CD1c-positive myeloid dendritic cell (primary cell): ENCODE data around the gene KLHDC9.
"Not testable (repeated sequence)": the region's sequence is repeated elsewhere in the genome, so short reads cannot be mapped to it uniquely, and the experiment has no call there.

Experiments
- DNase-seq: peaks from one replicate; pipeline ENCODE4 v3.0.0-alpha.2; 2016; ENCODE audit errors: extremely low spot score

KLHDC9 gene

GRCh38 chr1:161096015-161096414, 2.1 kb upstream of the KLHDC9 start:
- no peak for DNase-seq

DNA sequence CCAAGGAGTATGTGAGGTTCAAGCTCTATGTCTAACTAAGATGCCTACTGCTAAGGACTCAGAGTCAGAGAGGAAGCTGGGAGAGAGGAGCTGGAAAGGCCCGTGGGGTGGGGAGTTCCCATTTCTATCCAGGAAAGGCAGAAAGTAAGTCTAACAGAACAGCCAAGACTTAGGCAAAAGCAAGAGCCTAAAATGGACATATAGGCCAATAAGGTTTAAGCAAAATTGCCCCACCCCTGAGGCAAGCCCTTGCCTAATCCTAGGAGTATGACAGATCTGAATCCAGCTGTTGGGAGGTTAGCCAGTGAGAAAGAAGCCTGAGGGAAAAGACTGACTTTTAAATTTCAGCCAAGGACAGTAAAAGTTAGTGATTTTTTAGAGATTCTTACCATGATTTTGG, 1.6 kb upstream of the KLHDC9 start:
- peak; percentile 62 for DNase-seq

DNA sequence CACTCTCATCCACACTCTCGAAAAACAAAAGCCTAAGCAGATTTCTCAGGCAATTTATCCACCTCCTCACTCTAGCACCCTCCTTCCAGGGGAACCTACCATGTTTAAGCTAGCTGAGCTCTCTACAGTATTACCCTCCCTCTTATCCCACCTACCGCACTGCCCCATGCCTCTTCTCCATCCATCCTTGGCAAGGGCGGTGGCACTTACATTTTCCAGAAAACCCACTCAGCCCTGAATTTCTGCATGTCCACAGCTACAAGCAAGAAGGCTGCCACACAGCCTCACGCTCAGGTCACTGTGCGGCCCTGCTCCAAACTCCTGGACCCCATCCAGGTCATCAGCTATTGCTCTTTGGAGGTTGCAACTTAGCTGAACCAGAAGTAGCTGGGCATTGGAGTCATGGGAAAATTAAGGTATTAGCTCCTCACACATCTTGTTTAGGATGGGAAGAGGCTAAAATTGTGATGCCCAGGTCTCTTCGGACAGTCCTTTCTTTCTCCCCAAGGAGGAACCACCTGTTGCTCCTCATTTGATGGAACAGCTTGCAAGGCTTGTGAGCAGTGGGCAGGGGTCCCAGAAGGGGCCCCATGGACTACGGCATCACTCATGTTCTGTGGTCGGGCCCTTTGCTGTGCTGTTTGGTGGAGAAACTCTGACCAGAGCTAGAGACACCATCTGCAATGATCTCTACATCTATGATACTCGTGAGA, 1.1 kb downstream of the KLHDC9 start:
- no peak for DNase-seq

GRCh38 chr1:161100556-161100955, 2.4 kb downstream of the KLHDC9 start:
- no peak for DNase-seq

DNA sequence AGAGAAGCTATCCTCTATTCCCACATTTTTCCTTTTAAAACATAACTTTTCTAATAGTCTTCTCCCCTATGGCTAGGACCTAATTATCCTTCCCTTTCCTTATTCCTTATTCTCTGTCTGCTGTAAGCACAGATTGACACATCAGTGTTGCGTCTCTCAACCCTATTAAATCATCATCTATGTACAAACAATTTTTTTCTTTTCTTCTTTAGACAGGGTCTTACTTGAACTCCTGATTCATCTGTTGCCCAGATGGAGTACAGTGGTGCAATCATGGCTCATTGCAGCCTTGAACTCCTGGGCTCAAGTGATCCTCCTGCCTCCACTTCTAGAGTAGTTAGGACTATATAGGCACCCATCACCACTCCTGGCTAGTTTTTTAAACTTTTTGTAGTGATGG, 8.3 kb downstream of the KLHDC9 start:
- DNase-seq: no peak

- DNase-seq: peak; percentile 43
These were observed 13.0 kb downstream of the KLHDC9 start for GRCh38 chr1:161111117-161111516.

DNA sequence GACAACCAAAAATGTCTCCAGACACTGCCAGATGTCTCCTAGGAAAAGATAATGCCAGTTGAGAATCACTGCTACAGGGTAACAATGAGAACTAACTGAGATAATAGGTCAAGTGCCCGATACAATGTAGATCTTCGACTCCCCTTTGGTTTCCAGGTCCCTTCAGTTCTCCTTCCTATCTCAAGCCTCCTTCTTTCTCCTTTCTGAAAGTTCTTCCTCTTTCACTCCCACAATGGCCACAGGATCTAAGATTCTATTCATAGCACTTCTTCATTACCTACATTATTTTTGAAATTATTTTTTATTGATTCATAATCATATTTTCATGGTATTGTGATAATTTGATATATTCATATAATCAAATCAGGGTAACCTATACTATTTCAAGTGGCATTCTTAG, 13.4 kb downstream of the KLHDC9 start:
- peak; percentile 59 for DNase-seq

GRCh38 chr1:161113915-161114314, 15.8 kb downstream of the KLHDC9 start:
- no peak for DNase-seq

DNA sequence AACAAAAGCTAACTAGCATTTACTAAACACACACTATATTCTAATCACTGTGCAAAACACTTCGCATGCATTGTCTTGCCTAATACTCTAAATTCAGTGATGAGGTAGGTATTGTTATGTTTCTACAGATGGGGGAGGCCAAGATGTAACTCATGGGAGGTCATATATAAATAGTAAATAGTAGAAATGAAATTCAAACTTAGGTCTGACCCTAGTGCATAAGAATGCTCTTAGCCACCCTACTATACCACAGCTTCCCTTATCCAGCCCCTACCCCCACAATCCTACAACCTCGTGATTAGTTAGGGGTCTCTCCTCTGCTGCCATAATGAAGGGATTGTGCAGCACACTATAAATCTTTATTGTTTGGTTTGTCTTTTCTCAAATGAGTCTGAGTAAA, 16.4 kb downstream of the KLHDC9 start:
- no peak for DNase-seq

- DNase-seq: no peak
These were observed 17.1 kb downstream of the KLHDC9 start for GRCh38 chr1:161115132-161115711.

- DNase-seq: not testable (repeated sequence)
These were observed 17.8 kb downstream of the KLHDC9 start for GRCh38 chr1:161115961-161116360.

DNA sequence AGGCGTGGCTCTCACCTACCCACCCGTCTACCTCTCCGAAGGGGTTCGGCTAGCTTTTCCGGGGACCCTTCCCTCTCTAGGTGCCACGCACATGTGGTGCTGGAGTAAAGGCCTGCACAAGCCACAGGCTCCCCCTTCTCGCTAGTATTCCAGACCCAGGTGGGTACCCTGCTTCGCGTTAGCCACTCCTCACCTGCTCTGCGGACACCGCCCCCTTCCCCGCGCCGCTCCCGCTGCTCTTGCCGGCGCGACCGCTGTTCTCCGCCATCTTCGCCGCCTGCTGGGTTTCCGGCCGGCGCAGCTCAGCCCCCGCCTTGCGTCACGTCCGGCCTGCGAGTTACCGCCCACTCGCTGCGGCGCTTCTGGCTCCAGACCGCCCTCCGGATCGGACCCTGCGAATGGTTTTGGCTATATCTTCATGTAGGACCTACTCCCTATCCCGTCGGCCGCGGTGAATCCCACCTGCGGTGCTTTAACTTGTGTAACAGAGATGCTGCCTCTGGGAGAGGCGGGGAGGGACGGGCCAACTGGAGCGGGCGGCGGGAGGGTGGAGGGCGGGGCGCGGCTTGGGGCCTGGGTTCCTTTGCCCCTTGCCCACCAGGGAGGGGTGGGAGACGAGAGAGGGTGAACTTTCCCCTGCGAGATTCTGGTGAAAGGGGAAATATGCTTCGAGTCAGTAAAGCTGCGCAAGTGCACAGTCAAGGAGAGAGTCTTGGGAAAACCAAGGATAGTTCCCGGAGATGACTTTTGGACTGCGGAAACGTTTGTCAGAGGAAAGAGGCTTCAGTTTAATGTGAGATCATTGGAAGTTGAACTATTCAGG, 19.8 kb downstream of the KLHDC9 start, which contains the start of the genes NIT1 and PFDN2:
TSS of gene NIT1 (plus strand) at position 347 of the 823 bp plus-strand sequence. CDS start at position 419, 72 bp downstream.
TSS of gene PFDN2 (minus strand) at position 279 of the 823 bp plus-strand sequence. CDS start at position 268, 11 bp downstream.
- DNase-seq: peak; percentile 93

DNA sequence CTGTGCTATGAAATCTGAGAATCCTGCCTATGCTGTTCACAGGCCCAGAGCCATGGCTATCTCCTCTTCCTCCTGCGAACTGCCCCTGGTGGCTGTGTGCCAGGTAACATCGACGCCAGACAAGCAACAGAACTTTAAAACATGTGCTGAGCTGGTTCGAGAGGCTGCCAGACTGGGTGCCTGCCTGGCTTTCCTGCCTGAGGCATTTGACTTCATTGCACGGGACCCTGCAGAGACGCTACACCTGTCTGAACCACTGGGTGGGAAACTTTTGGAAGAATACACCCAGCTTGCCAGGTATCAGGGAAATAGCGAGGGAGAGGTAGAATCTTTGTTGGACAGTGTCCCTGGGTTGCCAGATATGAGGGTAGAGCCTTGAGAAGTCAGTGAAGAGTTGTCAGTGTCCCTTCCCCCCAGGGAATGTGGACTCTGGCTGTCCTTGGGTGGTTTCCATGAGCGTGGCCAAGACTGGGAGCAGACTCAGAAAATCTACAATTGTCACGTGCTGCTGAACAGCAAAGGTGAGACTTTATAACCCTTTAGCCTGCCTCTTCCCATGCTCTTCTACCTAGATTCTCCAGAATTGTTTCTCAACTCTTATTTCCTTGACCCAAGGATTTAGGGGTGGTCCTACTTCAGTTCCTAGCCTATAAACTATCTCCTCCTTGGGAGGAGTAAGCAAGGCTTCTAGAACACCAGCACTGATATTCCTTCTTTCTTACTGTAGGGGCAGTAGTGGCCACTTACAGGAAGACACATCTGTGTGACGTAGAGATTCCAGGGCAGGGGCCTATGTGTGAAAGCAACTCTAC, 21.1 kb downstream of the KLHDC9 start:
- DNase-seq: peak; percentile 66

GRCh38 chr1:161121042-161121650, 23.0 kb downstream of the KLHDC9 start:
- peak; percentile 51 for DNase-seq

DNA sequence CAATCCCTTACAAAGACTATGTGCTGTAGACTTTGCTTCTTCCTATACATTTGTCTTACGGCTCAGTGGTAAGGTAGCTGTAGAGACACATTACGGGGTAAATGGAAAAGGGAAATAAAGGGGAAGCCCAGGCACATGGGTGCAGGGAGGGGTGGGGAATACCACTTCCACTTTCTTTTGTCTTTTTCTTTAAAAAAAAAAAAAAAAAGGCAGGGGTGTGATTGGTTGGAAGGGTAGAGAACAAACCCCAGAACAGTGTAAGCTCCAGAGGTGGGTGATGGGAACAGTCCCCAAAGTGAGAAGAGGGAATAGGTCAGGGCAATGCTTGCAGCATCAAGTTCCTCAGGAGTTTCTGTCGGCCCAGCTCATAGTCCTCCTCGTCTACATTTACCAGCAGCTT, 23.7 kb downstream of the KLHDC9 start:
- peak; percentile 68 for DNase-seq

DNA sequence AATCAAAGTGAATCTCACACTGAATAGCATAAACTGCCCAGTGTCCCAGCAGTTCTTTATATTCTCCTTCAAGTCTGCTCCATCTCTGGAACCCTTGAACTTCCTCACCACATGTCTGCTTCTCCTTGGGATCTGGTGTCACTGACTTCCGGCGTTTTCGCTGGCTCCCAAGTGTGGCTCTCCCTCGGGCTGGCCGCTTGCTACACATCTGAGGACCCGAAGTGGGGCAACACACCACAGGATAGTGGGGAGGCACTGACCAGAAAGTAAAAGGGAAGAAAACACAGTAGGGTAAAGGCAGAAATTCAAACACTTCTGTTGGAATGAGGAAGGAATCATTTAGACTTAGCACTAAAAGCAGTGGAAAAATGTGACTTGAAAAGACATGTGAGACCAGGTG, 24.8 kb downstream of the KLHDC9 start:
- DNase-seq: no peak

DNA sequence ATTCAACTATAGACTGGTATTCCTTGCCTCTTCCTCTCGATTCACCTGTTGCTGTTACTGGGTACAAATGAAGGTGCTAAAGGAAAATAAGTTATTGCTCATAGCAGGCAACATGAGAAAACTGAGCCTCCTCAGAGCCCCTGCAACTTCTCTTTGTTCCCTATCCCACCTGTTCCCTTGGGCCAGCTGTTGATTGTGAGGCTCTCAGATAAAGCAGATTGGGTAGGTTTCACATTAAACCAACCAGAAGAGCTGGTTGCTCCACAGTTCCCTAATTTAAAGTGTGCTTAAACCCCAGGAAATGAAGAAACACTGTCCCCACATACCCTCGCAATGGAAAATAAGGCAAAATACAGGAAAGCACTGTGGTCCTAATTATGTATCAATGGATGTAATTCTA, 29.5 kb downstream of the KLHDC9 start:
- DNase-seq: peak; percentile 27

- DNase-seq: no peak
These were observed 30.6 kb downstream of the KLHDC9 start for GRCh38 chr1:161128591-161129420.

DNA sequence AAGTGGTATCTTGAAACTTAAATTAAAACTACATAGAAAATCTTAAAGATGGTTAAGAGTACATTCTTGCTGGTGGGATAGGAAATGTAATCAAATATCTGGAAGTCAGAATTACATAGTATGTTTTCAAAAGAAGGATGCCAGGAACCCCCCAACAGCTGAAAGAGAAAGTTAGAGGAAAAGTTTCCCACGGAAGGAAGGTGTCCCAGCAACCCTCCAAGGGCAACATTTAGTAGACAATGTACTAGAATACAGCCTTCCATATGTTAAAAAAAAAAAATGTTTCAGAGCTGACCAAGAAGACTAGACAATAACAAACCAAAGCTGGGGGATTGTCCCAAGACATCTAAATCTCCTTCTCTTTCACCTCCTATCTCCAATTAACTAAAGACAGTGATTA, 32.1 kb downstream of the KLHDC9 start:
- no peak for DNase-seq
